Uterus (tissue), 4 donors: ENCODE data around the gene PEX5L. TPM values are rescaled to one million over a fixed set of nuclear protein-coding genes. Genes with fewer than 3 reads are reported as not detected.

Experiments used
- DNase-seq, 2 donors: peaks; one replicate each; pipeline ENCODE4 v3.0.0-alpha.2; 2019 to 2020
- H3K27ac ChIP-seq, 2 donors: fragments of 200-600 bp; sonication (generic); 1 replicate in 1 of 2; 2 replicates in 1 of 2; pipeline ENCODE4 v1.5.1; 2016 to 2018
- H3K27me3 ChIP-seq, 2 donors: fragments of 200-600 bp; sonication (generic); one replicate each; pipeline ENCODE4 v1.5.1; 2018 to 2019; ENCODE audit warnings: control low read depth in 1 of 2
- H3K36me3 ChIP-seq, 2 donors: fragments of 200-600 bp; sonication (generic); one replicate each; pipeline ENCODE4 v1.5.1; 2019; ENCODE audit warnings: control low read depth in 1 of 2
- H3K4me1 ChIP-seq, 2 donors: fragments of 200-600 bp; sonication (generic); one replicate each; pipeline ENCODE4 v1.5.1; 2018 to 2019; ENCODE audit warnings: control low read depth in 1 of 2
- H3K4me3 ChIP-seq, 2 donors: fragments of 200-600 bp; sonication (generic); 1 replicate in 1 of 2; 2 replicates in 1 of 2; pipeline ENCODE4 v1.5.1; 2018 to 2019; ENCODE audit warnings: mild to moderate bottlenecking in 1 of 2
- H3K9me3 ChIP-seq, 2 donors: fragments of 200-600 bp; sonication (generic); one replicate each; pipeline ENCODE4 v1.5.1; 2019; ENCODE audit warnings: control low read depth in 1 of 2
- CTCF ChIP-seq, 4 experiments: fragments of 200-600 bp in 2 of 4; fragments of 450-650 bp in 2 of 4; sonication (generic) in 2 of 4; IDR thresholded peaks; one replicate each; pipeline ENCODE4 v1.5.1; 2016 to 2019; ENCODE audit warnings: antibody characterized with exemption in 4 of 4, mild to moderate bottlenecking in 2 of 4, moderate library complexity in 1 of 4
- POLR2A ChIP-seq, 2 donors: fragments of 450-650 bp; IDR thresholded peaks; one replicate each; pipeline ENCODE4 v1.6.1; 2016; ENCODE audit warnings: antibody characterized with exemption in 2 of 2, mild to moderate bottlenecking in 1 of 2, moderate library complexity in 1 of 2
- intact Hi-C: fragments of 100-400 bp; cut with DNase I; formaldehyde crosslinking; loops from one replicate; pipeline ENCODE4 v1.15.1; 2023; ENCODE audit warnings: low total_unique reads
- total RNA-seq, 4 donors: library from RNA; depleted of rRNA in 3 of 4; stranded (reverse); fragments of >200 nt in 3 of 4; gene quantifications; one replicate each; pipeline versions ENCODE4 v1.1.0 to v1.2.4, GENCODE V29; 2014 to 2023
- donor health status: DM: yes; HTN: yes; CAD: no.

The PEX5L gene
- total RNA-seq, 4 donors from 2014 or later: 0.07 to 0.34 TPM; not detected in 2

- no peak overlapping the region for H3K27ac ChIP-seq
- H3K27me3 ChIP-seq: no peaks in the 10 kb centered on the region
- no peak for DNase-seq
- intact Hi-C loops: no loop called here
- H3K36me3 ChIP-seq: no peaks in the 10 kb centered on the region
- H3K9me3 ChIP-seq: no peaks in the 10 kb centered on the region
- H3K4me1 ChIP-seq: no peaks in the 10 kb centered on the region
- no peak overlapping the region for H3K4me3 ChIP-seq
- TF ChIP-seq POLR2A (IDR thresholded peaks at IDR 0.05) (no peak), CTCF (IDR thresholded peaks at IDR 0.05) (no peak)
Measured at GRCh38 chr3:179840985-179841384, 195.8 kb downstream of the PEX5L start.

- DNase-seq: no peak
- Histone ChIP-seq H3K4me1 (no peaks in the 10 kb centered on the region), H3K36me3 (no peaks in the 10 kb centered on the region), H3K27ac (no peak overlapping the region), H3K4me3 (no peak overlapping the region), H3K27me3 (no peaks in the 10 kb centered on the region), H3K9me3 (no peaks in the 10 kb centered on the region)
- no peak for TF ChIP-seq POLR2A (IDR thresholded peaks at IDR 0.05)
- TF ChIP-seq CTCF (IDR thresholded peaks at IDR 0.05): no peak
- intact Hi-C loops: no loop called here
Measured at GRCh38 chr3:179837374-179837773, 199.4 kb downstream of the PEX5L start.

- TF ChIP-seq POLR2A (IDR thresholded peaks at IDR 0.05): no peak
- TF ChIP-seq CTCF (IDR thresholded peaks at IDR 0.05): no peak
- Histone ChIP-seq H3K4me1 (no peaks in the 10 kb centered on the region), H3K36me3 (no peaks in the 10 kb centered on the region), H3K9me3 (no peaks in the 10 kb centered on the region), H3K4me3 (no peak overlapping the region), H3K27me3 (no peaks in the 10 kb centered on the region), H3K27ac (no peak overlapping the region)
- intact Hi-C loops: no loop called here
- DNase-seq: no peak
Measured at GRCh38 chr3:179833294-179833693, 203.4 kb downstream of the PEX5L start.

GRCh38 chr3:179832333-179832854 lies 204.3 kb downstream of the PEX5L start:
- H3K4me3 ChIP-seq: no peak overlapping the region
- H3K4me1 ChIP-seq: no peaks in the 10 kb centered on the region
- no peak for DNase-seq
- intact Hi-C loops: no loop called here
- no peaks in the 10 kb centered on the region for H3K36me3 ChIP-seq
- no peaks in the 10 kb centered on the region for H3K9me3 ChIP-seq
- no peak for TF ChIP-seq CTCF (IDR thresholded peaks at IDR 0.05)
- TF ChIP-seq POLR2A (IDR thresholded peaks at IDR 0.05): no peak
- no peaks in the 10 kb centered on the region for H3K27me3 ChIP-seq
- H3K27ac ChIP-seq: no peak overlapping the region

GRCh38 chr3:179829401-179829800 lies 207.3 kb downstream of the PEX5L start:
- H3K27ac ChIP-seq: no peak overlapping the region
- H3K36me3 ChIP-seq: no peaks in the 10 kb centered on the region

More at GRCh38 chr3:179829401-179829800, 207.3 kb downstream of the PEX5L start:
- H3K4me3 ChIP-seq: no peak overlapping the region
- no peaks in the 10 kb centered on the region for H3K9me3 ChIP-seq
- no peaks in the 10 kb centered on the region for H3K27me3 ChIP-seq
- intact Hi-C loops: no loop called here
- no peaks in the 10 kb centered on the region for H3K4me1 ChIP-seq
- no peak for TF ChIP-seq POLR2A (IDR thresholded peaks at IDR 0.05)
- no peak for TF ChIP-seq CTCF (IDR thresholded peaks at IDR 0.05)
- DNase-seq: no peak
